ENCODE measurements around the gene SMIM21.

Gene SMIM21

GRCh38 chr18:75409806-75410205 is 17.7 kb downstream of the SMIM21 start:
- TF ChIP-seq EGR1 (IDR thresholded peaks at IDR 0.05) (no peak), USF1 (IDR thresholded peaks at IDR 0.05) (no peak), MAX (IDR thresholded peaks at IDR 0.05) (no peak), EP300 (IDR thresholded peaks at IDR 0.05; ENCODE audit: borderline replicate concordance) (no peak)

DNA sequence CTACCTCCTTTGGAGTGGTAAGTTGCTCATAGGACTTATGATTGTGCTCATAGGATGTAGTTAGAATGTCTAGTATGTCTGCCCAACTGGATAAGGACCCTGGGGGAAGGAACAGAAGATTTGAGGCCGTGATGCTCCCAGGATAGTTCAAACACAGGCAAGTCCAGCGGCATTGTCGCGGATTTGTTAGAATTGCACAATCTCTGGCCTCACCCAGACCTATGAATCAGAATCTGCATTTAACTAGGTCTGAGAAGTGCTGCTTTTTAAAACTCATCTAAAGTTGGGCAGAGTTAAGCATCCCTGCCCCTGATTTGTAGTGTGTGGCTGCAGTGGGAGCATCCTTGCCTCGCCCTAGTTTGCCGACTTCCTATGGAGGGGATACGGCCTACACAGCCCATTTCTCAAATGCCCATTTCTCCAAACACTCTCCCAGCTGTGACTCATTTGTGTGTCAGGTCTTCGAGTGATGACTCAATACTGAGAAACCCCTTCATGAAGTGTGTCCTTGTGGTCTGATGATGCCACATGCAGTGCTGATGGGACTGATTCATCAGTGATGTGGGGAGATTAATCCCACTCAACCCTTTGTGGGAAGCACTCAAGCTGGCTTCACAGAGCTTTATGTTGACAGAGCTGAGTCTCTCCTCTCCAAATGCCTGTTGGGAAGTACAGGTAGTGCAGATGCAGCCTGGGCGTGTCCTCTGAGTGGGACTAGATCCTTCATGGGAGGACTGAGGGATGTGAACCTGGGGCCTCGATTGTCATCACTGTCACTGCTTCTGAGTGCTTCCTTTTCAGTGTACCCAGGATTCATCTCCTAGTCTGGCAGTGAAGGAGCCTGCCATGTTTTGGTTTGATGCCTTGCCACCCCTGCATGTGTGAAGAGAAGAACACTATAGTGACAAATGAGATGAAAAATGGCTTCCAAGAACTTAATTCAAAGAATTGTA is 18.7 kb downstream of the SMIM21 start:
- TF ChIP-seq MAX (IDR thresholded peaks at IDR 0.05) (no peak), TCF12 (IDR thresholded peaks at IDR 0.05; ENCODE audit: low read depth) (no peak), RAD21 (IDR thresholded peaks at IDR 0.05; ENCODE audit: low read depth) (no peak), YY1 (IDR thresholded peaks at IDR 0.05; ENCODE audit: low read depth) (no peak), EP300 (IDR thresholded peaks at IDR 0.05; ENCODE audit: borderline replicate concordance) (no peak), ZBTB7A (IDR thresholded peaks at IDR 0.05; ENCODE audit: low read depth) (no peak), USF1 (IDR thresholded peaks at IDR 0.05) (no peak), TEAD4 (IDR thresholded peaks at IDR 0.05) (no peak), TAF1 (IDR thresholded peaks at IDR 0.05; ENCODE audit: low read depth) (no peak), EGR1 (IDR thresholded peaks at IDR 0.05) (no peak), NFIC (IDR thresholded peaks at IDR 0.05) (no peak), CREB1 (IDR thresholded peaks at IDR 0.05; ENCODE audit: low read depth) (no peak), FOXM1 (IDR thresholded peaks at IDR 0.05; ENCODE audit: borderline replicate concordance, low read depth) (no peak), CEBPB (IDR thresholded peaks at IDR 0.05) (no peak)
- TF ChIP-seq, protein P1, sequence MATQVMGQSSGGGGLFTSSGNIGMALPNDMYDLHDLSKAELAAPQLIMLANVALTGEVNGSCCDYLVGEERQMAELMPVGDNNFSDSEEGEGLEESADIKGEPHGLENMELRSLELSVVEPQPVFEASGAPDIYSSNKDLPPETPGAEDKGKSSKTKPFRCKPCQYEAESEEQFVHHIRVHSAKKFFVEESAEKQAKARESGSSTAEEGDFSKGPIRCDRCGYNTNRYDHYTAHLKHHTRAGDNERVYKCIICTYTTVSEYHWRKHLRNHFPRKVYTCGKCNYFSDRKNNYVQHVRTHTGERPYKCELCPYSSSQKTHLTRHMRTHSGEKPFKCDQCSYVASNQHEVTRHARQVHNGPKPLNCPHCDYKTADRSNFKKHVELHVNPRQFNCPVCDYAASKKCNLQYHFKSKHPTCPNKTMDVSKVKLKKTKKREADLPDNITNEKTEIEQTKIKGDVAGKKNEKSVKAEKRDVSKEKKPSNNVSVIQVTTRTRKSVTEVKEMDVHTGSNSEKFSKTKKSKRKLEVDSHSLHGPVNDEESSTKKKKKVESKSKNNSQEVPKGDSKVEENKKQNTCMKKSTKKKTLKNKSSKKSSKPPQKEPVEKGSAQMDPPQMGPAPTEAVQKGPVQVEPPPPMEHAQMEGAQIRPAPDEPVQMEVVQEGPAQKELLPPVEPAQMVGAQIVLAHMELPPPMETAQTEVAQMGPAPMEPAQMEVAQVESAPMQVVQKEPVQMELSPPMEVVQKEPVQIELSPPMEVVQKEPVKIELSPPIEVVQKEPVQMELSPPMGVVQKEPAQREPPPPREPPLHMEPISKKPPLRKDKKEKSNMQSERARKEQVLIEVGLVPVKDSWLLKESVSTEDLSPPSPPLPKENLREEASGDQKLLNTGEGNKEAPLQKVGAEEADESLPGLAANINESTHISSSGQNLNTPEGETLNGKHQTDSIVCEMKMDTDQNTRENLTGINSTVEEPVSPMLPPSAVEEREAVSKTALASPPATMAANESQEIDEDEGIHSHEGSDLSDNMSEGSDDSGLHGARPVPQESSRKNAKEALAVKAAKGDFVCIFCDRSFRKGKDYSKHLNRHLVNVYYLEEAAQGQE (IDR thresholded peaks at IDR 0.05; ENCODE audit: low read depth) = no peak

DNA sequence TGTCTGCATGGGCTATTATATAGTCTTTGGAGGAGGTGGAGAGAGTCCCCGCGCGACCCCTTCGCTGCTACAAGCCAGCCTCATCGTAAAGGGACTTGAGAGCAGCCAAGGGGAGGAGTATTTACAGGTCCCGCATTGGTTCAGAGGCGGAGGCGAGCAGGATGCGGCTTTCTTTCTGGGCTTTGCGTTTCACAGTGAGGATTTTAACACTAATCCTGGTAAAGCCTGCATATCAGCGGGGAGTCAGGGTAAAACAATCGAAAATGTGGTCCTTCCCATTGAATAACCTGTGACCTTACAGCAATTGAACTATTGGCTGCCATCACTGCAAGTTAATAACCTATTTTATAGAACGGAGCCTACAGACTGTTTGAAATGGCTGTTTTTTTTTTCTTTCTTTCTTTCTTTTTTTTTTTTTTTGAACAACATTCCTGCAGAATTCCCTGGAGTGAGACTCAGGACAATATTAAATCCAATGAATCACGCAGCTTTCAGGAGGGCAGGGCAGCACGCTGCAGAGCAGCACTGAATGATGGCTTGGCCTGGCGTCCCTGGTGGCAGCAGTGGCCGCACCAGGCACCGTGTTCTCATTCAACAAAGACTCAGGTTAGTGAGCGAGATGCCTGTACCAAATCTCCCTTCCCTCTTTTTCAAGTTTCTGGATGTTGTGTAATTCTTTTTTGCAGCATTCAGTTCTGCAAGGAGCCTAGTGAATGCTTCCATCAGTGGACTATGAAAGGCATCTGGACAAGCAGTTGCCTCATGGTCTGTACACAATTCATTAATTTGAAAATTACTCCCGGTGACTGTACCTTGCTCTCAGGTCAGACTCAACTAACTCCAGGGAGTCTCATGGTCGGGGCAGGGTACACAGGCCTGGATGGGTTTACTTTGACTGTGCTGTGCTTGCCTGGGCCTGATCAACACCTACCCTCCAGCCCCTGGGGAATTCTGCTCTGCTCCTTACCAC is 19.8 kb downstream of the SMIM21 start:
- no peak for TF ChIP-seq NFIC (IDR thresholded peaks at IDR 0.05)
- no peak for TF ChIP-seq CEBPB (IDR thresholded peaks at IDR 0.05)
- TF ChIP-seq EGR1 (IDR thresholded peaks at IDR 0.05) = no peak
- no peak for TF ChIP-seq USF1 (IDR thresholded peaks at IDR 0.05)
- no peak for TF ChIP-seq YY1 (IDR thresholded peaks at IDR 0.05; ENCODE audit: low read depth)
- no peak for TF ChIP-seq TEAD4 (IDR thresholded peaks at IDR 0.05)

GRCh38 chr18:75406491-75407445 is 20.7 kb downstream of the SMIM21 start:
- TF ChIP-seq EP300 (IDR thresholded peaks at IDR 0.05; ENCODE audit: borderline replicate concordance) = no peak
- no peak for TF ChIP-seq FOXM1 (IDR thresholded peaks at IDR 0.05; ENCODE audit: borderline replicate concordance, low read depth)
- no peak for TF ChIP-seq RAD21 (IDR thresholded peaks at IDR 0.05; ENCODE audit: low read depth)
- no peak for TF ChIP-seq TCF12 (IDR thresholded peaks at IDR 0.05; ENCODE audit: low read depth)
- TF ChIP-seq TAF1 (IDR thresholded peaks at IDR 0.05; ENCODE audit: low read depth) = no peak
- no peak for TF ChIP-seq USF1 (IDR thresholded peaks at IDR 0.05)
- TF ChIP-seq NFIC (IDR thresholded peaks at IDR 0.05) = no peak
- TF ChIP-seq, protein P1 (IDR thresholded peaks at IDR 0.05; ENCODE audit: low read depth) = no peak
- TF ChIP-seq YY1 (IDR thresholded peaks at IDR 0.05; ENCODE audit: low read depth) = no peak
- TF ChIP-seq ZBTB7A (IDR thresholded peaks at IDR 0.05; ENCODE audit: low read depth) = no peak
- TF ChIP-seq TEAD4 (IDR thresholded peaks at IDR 0.05) = no peak
- no peak for TF ChIP-seq CEBPB (IDR thresholded peaks at IDR 0.05)
- no peak for TF ChIP-seq EGR1 (IDR thresholded peaks at IDR 0.05)
- TF ChIP-seq MAX (IDR thresholded peaks at IDR 0.05) = no peak
- TF ChIP-seq CREB1 (IDR thresholded peaks at IDR 0.05; ENCODE audit: low read depth) = no peak
